Peyer's patch (tissue), 4 donors: ENCODE data around the gene BRICD5.
"Not testable (repeated sequence)": the region's sequence is repeated elsewhere in the genome, so short reads cannot be mapped to it uniquely, and the experiment has no call there.

Source experiments
- POLR2A ChIP-seq, 2 donors: fragments of 450-650 bp; IDR thresholded peaks; one replicate each; pipeline ENCODE4 v1.5.1; 2017; ENCODE audit warnings: antibody characterized with exemption in 2 of 2, mild to moderate bottlenecking in 2 of 2, moderate library complexity in 2 of 2
- TF ChIP-seq, protein P1 (sequence below), 6 experiments: fragments of 450-650 bp in 4 of 6; fragments of 200-600 bp in 2 of 6; sonication (generic) in 1 of 6; IDR thresholded peaks; one replicate each; pipeline ENCODE4 v1.5.1; 2017 to 2019; ENCODE audit warnings: antibody characterized with exemption in 6 of 6, mild to moderate bottlenecking in 3 of 6, moderate library complexity in 1 of 6

DNA sequence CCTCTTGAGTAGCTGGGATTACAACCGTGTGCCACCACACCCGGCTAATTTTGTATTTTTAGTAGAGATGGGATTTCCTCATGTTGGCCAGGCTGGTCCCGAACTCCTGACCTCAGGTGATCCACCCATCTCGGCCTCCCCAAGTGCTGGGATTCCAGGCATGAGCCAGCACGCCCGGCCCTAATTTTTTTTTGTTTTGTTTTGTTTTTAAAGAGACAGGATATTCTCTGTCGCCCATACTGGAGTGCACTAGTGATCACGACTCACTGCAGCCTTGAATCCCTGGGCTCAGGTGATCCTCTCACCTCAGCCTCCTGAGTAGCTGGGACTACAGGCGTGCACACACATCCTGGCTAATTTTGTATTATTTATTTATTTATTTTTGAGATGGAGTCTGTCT lies 29.7 kb upstream of the BRICD5 start:
- TF ChIP-seq, protein P1, sequence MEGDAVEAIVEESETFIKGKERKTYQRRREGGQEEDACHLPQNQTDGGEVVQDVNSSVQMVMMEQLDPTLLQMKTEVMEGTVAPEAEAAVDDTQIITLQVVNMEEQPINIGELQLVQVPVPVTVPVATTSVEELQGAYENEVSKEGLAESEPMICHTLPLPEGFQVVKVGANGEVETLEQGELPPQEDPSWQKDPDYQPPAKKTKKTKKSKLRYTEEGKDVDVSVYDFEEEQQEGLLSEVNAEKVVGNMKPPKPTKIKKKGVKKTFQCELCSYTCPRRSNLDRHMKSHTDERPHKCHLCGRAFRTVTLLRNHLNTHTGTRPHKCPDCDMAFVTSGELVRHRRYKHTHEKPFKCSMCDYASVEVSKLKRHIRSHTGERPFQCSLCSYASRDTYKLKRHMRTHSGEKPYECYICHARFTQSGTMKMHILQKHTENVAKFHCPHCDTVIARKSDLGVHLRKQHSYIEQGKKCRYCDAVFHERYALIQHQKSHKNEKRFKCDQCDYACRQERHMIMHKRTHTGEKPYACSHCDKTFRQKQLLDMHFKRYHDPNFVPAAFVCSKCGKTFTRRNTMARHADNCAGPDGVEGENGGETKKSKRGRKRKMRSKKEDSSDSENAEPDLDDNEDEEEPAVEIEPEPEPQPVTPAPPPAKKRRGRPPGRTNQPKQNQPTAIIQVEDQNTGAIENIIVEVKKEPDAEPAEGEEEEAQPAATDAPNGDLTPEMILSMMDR (IDR thresholded peaks at IDR 0.05): not testable (repeated sequence)
- not testable (repeated sequence) for TF ChIP-seq POLR2A (IDR thresholded peaks at IDR 0.05)
